ENCODE data around the gene OLFM3.

OLFM3 gene

DNA sequence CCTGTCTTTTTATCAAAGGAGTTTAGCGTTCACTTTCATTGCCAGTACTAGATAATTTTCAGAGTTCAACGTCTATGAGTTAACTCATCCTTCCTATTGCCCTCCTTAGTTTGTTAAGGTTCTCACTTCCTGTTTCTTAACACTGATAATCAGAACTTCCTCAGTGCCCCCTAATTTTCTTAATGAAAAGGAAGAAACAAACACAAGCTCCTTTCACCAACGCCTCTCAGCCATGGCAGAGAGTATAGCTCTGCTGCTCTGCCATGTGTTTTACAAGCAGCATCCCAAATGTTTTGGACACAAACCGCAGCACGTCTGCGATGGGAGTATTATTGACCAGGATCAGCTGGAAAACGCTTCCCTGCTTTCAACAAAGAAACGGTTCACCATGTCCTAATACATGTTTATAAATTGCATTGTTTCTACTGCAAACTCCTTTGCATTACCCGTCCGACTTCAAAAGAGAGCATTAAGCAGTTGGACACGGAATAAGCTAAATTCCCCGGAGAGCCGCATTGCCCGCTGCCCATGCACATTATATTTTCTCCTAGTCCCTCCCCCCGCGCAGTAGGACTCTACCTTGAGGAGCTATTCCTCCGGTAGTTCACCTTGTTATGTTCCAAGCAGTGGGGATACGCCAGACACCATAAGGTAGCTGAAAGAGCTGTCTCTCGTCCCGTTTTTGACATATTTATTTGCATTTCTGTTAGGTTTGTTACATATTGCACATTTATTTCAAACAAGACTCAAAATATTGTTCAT, 561 bp downstream of the OLFM3 start:
- no peak for TF ChIP-seq CTCF (IDR thresholded peaks at IDR 0.05; ENCODE audit: insufficient read depth, low read depth, low read length, missing control alignments)
- no peak overlapping the region for H3K4me3 ChIP-seq (ENCODE audit: low read length)
- DNase-seq (ENCODE audit: low read depth), result no peak

DNA sequence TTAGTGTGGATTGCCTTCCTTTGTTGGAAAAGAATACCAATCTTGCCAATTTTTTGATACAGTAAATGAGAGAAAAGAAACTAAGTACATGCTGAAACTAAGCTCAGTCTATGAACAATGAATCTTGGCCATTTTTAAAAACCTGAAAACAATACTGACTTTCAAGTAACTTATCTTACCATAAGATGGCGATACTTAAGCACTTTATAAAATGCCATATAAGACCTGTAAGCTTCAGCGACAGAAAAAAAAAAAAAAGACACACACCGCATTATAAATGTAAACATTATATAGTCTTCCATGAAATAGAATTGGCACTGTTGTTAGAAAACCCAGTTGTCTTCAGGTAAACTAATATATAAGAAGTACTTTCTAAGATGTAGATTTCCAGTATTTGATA, 3.0 kb downstream of the OLFM3 start:
- no peak overlapping the region for H3K4me3 ChIP-seq (ENCODE audit: low read length)
- peak; percentile 3 for DNase-seq (ENCODE audit: low read depth)
- no peak for TF ChIP-seq CTCF (IDR thresholded peaks at IDR 0.05; ENCODE audit: insufficient read depth, low read depth, low read length, missing control alignments)

- H3K4me3 ChIP-seq (ENCODE audit: low read length), result no peak overlapping the region
- DNase-seq (ENCODE audit: low read depth), result no peak
- no peak for TF ChIP-seq CTCF (IDR thresholded peaks at IDR 0.05; ENCODE audit: insufficient read depth, low read depth, low read length, missing control alignments)
These were observed 3.7 kb downstream of the OLFM3 start for GRCh38 chr1:101992821-101993575.

GRCh38 chr1:101980974-101981373, 15.8 kb downstream of the OLFM3 start:
- no peak overlapping the region for H3K4me3 ChIP-seq (ENCODE audit: low read length)
- no peak for DNase-seq (ENCODE audit: low read depth)
- no peak for TF ChIP-seq CTCF (IDR thresholded peaks at IDR 0.05; ENCODE audit: insufficient read depth, low read depth, low read length, missing control alignments)

GRCh38 chr1:101977266-101977665, 19.5 kb downstream of the OLFM3 start:
- TF ChIP-seq CTCF (IDR thresholded peaks at IDR 0.05; ENCODE audit: insufficient read depth, low read depth, low read length, missing control alignments), result no peak

GRCh38 chr1:101976161-101976560, 20.6 kb downstream of the OLFM3 start:
- H3K4me3 ChIP-seq (ENCODE audit: low read length), result no peak overlapping the region
- no peak for TF ChIP-seq CTCF (IDR thresholded peaks at IDR 0.05; ENCODE audit: insufficient read depth, low read depth, low read length, missing control alignments)
- DNase-seq (ENCODE audit: low read depth), result no peak

More at GRCh38 chr1:101977266-101977665, 19.5 kb downstream of the OLFM3 start:
- H3K4me3 ChIP-seq (ENCODE audit: low read length), result no peak overlapping the region
- DNase-seq (ENCODE audit: low read depth), result no peak

All from epithelial cell of esophagus (primary cell).